SK-N-SH (cell line): ENCODE data around the gene RNF223. TPM values are rescaled to one million over a fixed set of nuclear protein-coding genes. Genes with fewer than 3 reads are reported as not detected.

Source experiments
- CTCF ChIA-PET: fragments of 300-600, 350-600 bp; formaldehyde crosslinking; extraction: SDS; loops from one replicate; lab custom pipeline; 2021; lab: Yijun Ruan, JAX
- POLR2A ChIA-PET: fragments of 350-600 bp; sonication (Branson Sonifier 250); formaldehyde crosslinking; extraction: SDS; loops from one replicate; lab custom pipeline; 2020; ENCODE audit warnings: antibody characterized with exemption, inconsistent platforms; lab: Yijun Ruan, JAX
- DNase-seq: peaks from one replicate; pipeline ENCODE4 v3.0.0; 2012
- H2AFZ ChIP-seq: fragments of 200-600 bp; sonication (generic); 2 replicates; pipeline ENCODE4 v1.8.1; 2016; ENCODE audit warnings: antibody characterized with exemption, mild to moderate bottlenecking, low read depth
- H3F3A ChIP-seq: fragments of 200-600 bp; sonication (generic); replicated peaks from 2 replicates; pipeline ENCODE3; 2016; ENCODE audit warnings: antibody characterized with exemption, mild to moderate bottlenecking; ENCODE audit not compliant: insufficient read depth
- H3K27ac ChIP-seq, 2 experiments: fragments of 200-500 bp in 1 of 2; fragments of 200-600 bp in 1 of 2; sonication (Bioruptor generic) in 1 of 2; sonication (generic), shearing (Covaris generic) in 1 of 2; 2 replicates each; pipeline versions ENCODE4 v1.5.1 to v1.6.1; 2014 to 2016; ENCODE audit warnings: low read depth in 2 of 2, inconsistent platforms in 1 of 2, low read length in 1 of 2, mild to moderate bottlenecking in 1 of 2, mixed read lengths in 1 of 2
- H3K27me3 ChIP-seq: fragments of 200-600 bp; sonication (generic), shearing (Covaris generic); 2 replicates; pipeline ENCODE4 v1.6.1; 2016; ENCODE audit warnings: mixed run types; ENCODE audit not compliant: insufficient read depth
- H3K36me3 ChIP-seq, 2 experiments: fragments of 200-500 bp in 1 of 2; fragments of 200-600 bp in 1 of 2; sonication (Bioruptor generic) in 1 of 2; sonication (generic) in 1 of 2; replicated peaks in 1 of 2; 2 replicates each; pipeline versions ENCODE3 to v1.5.1; 2014 to 2016; ENCODE audit warnings: low read length in 1 of 2, mild to moderate bottlenecking in 1 of 2; ENCODE audit not compliant: insufficient read depth in 2 of 2, control insufficient read depth in 1 of 2
- H3K4me1 ChIP-seq, 2 experiments: fragments of 200-500 bp in 1 of 2; fragments of 200-600 bp in 1 of 2; sonication (Bioruptor generic) in 1 of 2; sonication (generic), shearing (Covaris generic) in 1 of 2; 2 replicates each; pipeline versions ENCODE4 v1.5.1 to v1.6.1; 2014 to 2016; ENCODE audit warnings: low read depth in 1 of 2, low read length in 1 of 2, mixed run types in 1 of 2; ENCODE audit not compliant: insufficient read depth in 2 of 2, control insufficient read depth in 1 of 2
- H3K4me2 ChIP-seq: fragments of 200-600 bp; sonication (generic), shearing (Covaris generic); 2 replicates; pipeline ENCODE4 v1.6.1; 2017; ENCODE audit warnings: mixed run types
- H3K4me3 ChIP-seq, 2 experiments: fragments of 200-500 bp in 1 of 2; fragments of 200-600 bp in 1 of 2; sonication (Bioruptor generic) in 1 of 2; sonication (generic), shearing (Covaris generic) in 1 of 2; 2 replicates each; pipeline versions ENCODE4 v1.5.1 to v1.8.1; 2014 to 2016; ENCODE audit warnings: low read depth in 2 of 2, inconsistent platforms in 1 of 2, low read length in 1 of 2, mild to moderate bottlenecking in 1 of 2, mixed read lengths in 1 of 2, moderate library complexity in 1 of 2
- H3K79me2 ChIP-seq: fragments of 200-600 bp; sonication (generic); 2 replicates; pipeline ENCODE4 v1.8.1; 2017; ENCODE audit warnings: mild to moderate bottlenecking; ENCODE audit not compliant: insufficient read depth
- H3K9ac ChIP-seq: fragments of 200-600 bp; sonication (generic); 2 replicates; pipeline ENCODE4 v1.6.1; 2017; ENCODE audit warnings: mixed run types
- H3K9me2 ChIP-seq: fragments of 200-600 bp; sonication (generic); 2 replicates; pipeline ENCODE4 v1.6.1; 2017; ENCODE audit warnings: mixed run types
- H3K9me3 ChIP-seq: fragments of 200-600 bp; sonication (generic); 2 replicates; pipeline ENCODE4 v1.6.1; 2017; ENCODE audit warnings: mixed run types, mild to moderate bottlenecking, moderate library complexity
- H4K20me1 ChIP-seq: fragments of 200-600 bp; sonication (generic); 2 replicates; pipeline ENCODE4 v1.6.1; 2017; ENCODE audit warnings: mild to moderate bottlenecking, mixed run types; ENCODE audit not compliant: insufficient read depth
- CHD2 ChIP-seq: fragments of 150-350 bp; IDR thresholded peaks from 2 replicates; pipeline ENCODE4 v1.6.1; 2018; ENCODE audit warnings: low read length; ENCODE audit not compliant: partially characterized antibody
- ELF1 ChIP-seq: IDR thresholded peaks from 2 replicates; pipeline ENCODE4 v1.4.0; 2012
- EP300 ChIP-seq, 2 experiments: IDR thresholded peaks; 2 replicates each; pipeline versions ENCODE4 v1.4.0 to v1.6.1; 2012; ENCODE audit warnings: borderline replicate concordance in 1 of 2, low read depth in 1 of 2, low read length in 1 of 2
- FOSL2 ChIP-seq: IDR thresholded peaks from 2 replicates; pipeline ENCODE4 v1.4.0; 2012; ENCODE audit warnings: low read depth, mild to moderate bottlenecking, moderate library complexity, borderline replicate concordance
- FOXM1 ChIP-seq: IDR thresholded peaks from 2 replicates; pipeline ENCODE4 v1.4.0; 2012; ENCODE audit warnings: low read depth, mild to moderate bottlenecking
- JUND ChIP-seq: IDR thresholded peaks from 2 replicates; pipeline ENCODE4 v1.4.0; 2012
- MEF2A ChIP-seq: IDR thresholded peaks from 2 replicates; pipeline ENCODE4 v1.4.0; 2012; ENCODE audit warnings: low read depth, borderline replicate concordance
- NRF1 ChIP-seq: IDR thresholded peaks from 2 replicates; pipeline ENCODE4 v1.6.1; 2012; ENCODE audit warnings: low read depth, mild to moderate bottlenecking, low read length
- PBX3 ChIP-seq: IDR thresholded peaks from 2 replicates; pipeline ENCODE4; 2012
- POLR2AphosphoS5 ChIP-seq: IDR thresholded peaks from 2 replicates; pipeline ENCODE4 v1.6.1; 2012; ENCODE audit warnings: low read depth, low read length
- RAD21 ChIP-seq: IDR thresholded peaks from 2 replicates; pipeline ENCODE4 v1.6.1; 2012; ENCODE audit warnings: mild to moderate bottlenecking, low read length
- RCOR1 ChIP-seq: fragments of 150-350 bp; IDR thresholded peaks from 2 replicates; pipeline ENCODE4 v1.6.1; 2017; ENCODE audit warnings: antibody characterized with exemption, low read length
- RFX5 ChIP-seq: IDR thresholded peaks from 2 replicates; pipeline ENCODE4 v1.6.1; 2012; ENCODE audit warnings: mild to moderate bottlenecking, improper control_type of control experiment, low read length
- RXRA ChIP-seq: IDR thresholded peaks from 2 replicates; pipeline ENCODE4 v1.4.0; 2012; ENCODE audit warnings: low read depth, mild to moderate bottlenecking, borderline replicate concordance
- SMC3 ChIP-seq: IDR thresholded peaks from 2 replicates; pipeline ENCODE4 v1.6.1; 2012; ENCODE audit warnings: low read depth, low read length, improper control_type of control experiment
- TCF12 ChIP-seq: IDR thresholded peaks from 2 replicates; pipeline ENCODE4 v1.4.0; 2012
- USF1 ChIP-seq: IDR thresholded peaks from 2 replicates; pipeline ENCODE4 v1.4.0; 2012; ENCODE audit warnings: low read depth, borderline replicate concordance
- USF2 ChIP-seq: fragments of 150-350 bp; IDR thresholded peaks from 2 replicates; pipeline ENCODE4 v1.6.1; 2017; ENCODE audit warnings: antibody characterized with exemption, low read length, low read depth, borderline replicate concordance
- ZBTB33 ChIP-seq: IDR thresholded peaks from 2 replicates; pipeline ENCODE4 v1.4.0; 2012; ENCODE audit warnings: low read depth, borderline replicate concordance
- WGBS: methylation state at CpG from one replicate; pipeline ENCODE4 v1.1.6; 2017; ENCODE audit warnings: low lambda C conversion rate; 5-methylcytosine and 5-hydroxymethylcytosine counted together
- polyA plus RNA-seq, 3 experiments: library from polyadenylated mRNA; depleted of rRNA; stranded (reverse); fragments of >200 nt; gene quantifications; 2 replicates each; pipeline ENCODE4 v1.2.3, GENCODE V29; 2012

The RNF223 gene
- polyA plus RNA-seq, 1 of the 3 experiments (the other 2 are of a cell fraction): not detected

- Histone ChIP-seq H3K4me2 (no peak overlapping the region), H3K79me2 (no peaks in the 10 kb centered on the region), H3K9ac (no peak overlapping the region), H3K27me3 (0 out of 2 replicates have a peak, but pooled peaks cover 6% of the 10 kb centered on the region), H3K27ac (no peak overlapping the region), H4K20me1 (no peaks in the 10 kb centered on the region), H3K4me3 (no peak overlapping the region), H3K36me3 (no peaks in the 10 kb centered on the region), H3K9me2 (no peaks in the 10 kb centered on the region), H3F3A (peaks cover 10% of the 10 kb centered on the region), H3K9me3 (no peaks in the 10 kb centered on the region), H3K4me1 (peaks cover 0 to 13% of the 10 kb centered on the region in 2 experiments; a peak in 1 of 4 replicates), H2AFZ (no peak overlapping the region)
- TF ChIP-seq NRF1 (no peak), PBX3 (no peak), JUND (no peak), CHD2 (no peak), SMC3 (no peak), RXRA (no peak), MEF2A (no peak), ELF1 (no peak), USF1 (no peak), ZBTB33 (no peak), USF2 (no peak), RCOR1 (no peak), RAD21 (no peak), RFX5 (no peak), TCF12 (no peak), FOSL2 (no peak), EP300 (IDR thresholded peaks at IDR 0.05; ENCODE audit: borderline replicate concordance in 1 of 2, low read depth in 1 of 2, low read length in 1 of 2) (no peak), FOXM1 (no peak), POLR2AphosphoS5 (no peak)
- DNase-seq: peak; percentile 36
- WGBS: 54% methylated on average over 10 of the region's 25 CpGs
- ChIA-PET POLR2A (interaction anchor here (0.6 kb wide), 1 partner anchor 142 kb away, joined by 3 read pairs; no protein-coding TSS in a partner anchor), CTCF (interaction anchor here (0.6 to 7.2 kb wide), 40 partner anchors 9 to 227 kb away, joined by 3 to 131 read pairs (median 6); partner anchors contain the start of genes B3GALT6, C1QTNF12, SCNN1D and SDF4)
These were observed 46.9 kb upstream of the RNF223 start for GRCh38 chr1:1120866-1121591.
